GM12878 (cell line): ENCODE data around the gene HS3ST5. TPM values are rescaled to one million over a fixed set of nuclear protein-coding genes. Genes with fewer than 3 reads are reported as not detected.

ENCODE experiments used
- ATAC-seq: fragments of 200-7000 bp; cut with Tn5 transposase; 3 replicates; pipeline ENCODE4 v1.9.1; 2020; ENCODE audit warnings: mild to moderate bottlenecking, moderate library complexity
- BruUV-seq: library from RNA; stranded (reverse); fragments of 400-500 nt; replicated peaks from 2 replicates; lab custom pipeline; 2021; lab: Mats Ljungman, UMichigan
- CTCF ChIA-PET: fragments of 300-600 bp; sonication (Branson Sonifier 250); formaldehyde crosslinking; extraction: SDS; loops from one replicate; lab custom pipeline; 2021; ENCODE audit warnings: inconsistent platforms; lab: Yijun Ruan, JAX
- POLR2A ChIA-PET: fragments of 350-600 bp; formaldehyde crosslinking; extraction: SDS; loops from one replicate; lab custom pipeline; 2021; ENCODE audit warnings: inconsistent platforms; lab: Charles Lee
- RAD21 ChIA-PET: fragments of 300-600 bp; sonication (Branson Sonifier 250); formaldehyde crosslinking; loops from one replicate; lab custom pipeline; 2023; ENCODE audit warnings: antibody characterized with exemption; ENCODE audit not compliant: unreplicated experiment; lab: Charles Lee
- SMC1A ChIA-PET: fragments of 300-600 bp; sonication (Branson Sonifier 250); formaldehyde crosslinking; loops from one replicate; lab custom pipeline; 2023; ENCODE audit not compliant: unreplicated experiment, uncharacterized antibody; lab: Charles Lee
- DNase-seq: peaks from one replicate; pipeline ENCODE4 v3.0.0-alpha.2; 2011; ENCODE audit warnings: low read depth, low spot score
- FAIRE-seq: peaks from 3 replicates; lab custom pipeline; 2011; peaks lifted over from hg19 to GRCh38; lab: Jason Lieb, UNC
- H2AFZ ChIP-seq: 2 replicates; pipeline ENCODE4 v1.6.0; 2011; ENCODE audit warnings: low read depth, low read length, control low read depth; ENCODE audit not compliant: control insufficient read depth
- H3K27ac ChIP-seq: 2 replicates; pipeline ENCODE4 v1.5.1; 2011; ENCODE audit warnings: control low read depth; ENCODE audit not compliant: control insufficient read depth, insufficient read depth
- H3K27me3 ChIP-seq, 2 experiments: replicated peaks in 1 of 2; 2 replicates each; pipeline versions ENCODE4 v1.6.0 to v1.6.1; 2011; ENCODE audit warnings: low read length in 1 of 2; ENCODE audit not compliant: control insufficient read depth in 2 of 2, insufficient read depth in 2 of 2
- H3K36me3 ChIP-seq, 2 experiments: 2 replicates each; pipeline ENCODE4 v1.5.1; 2011; ENCODE audit warnings: low read length in 1 of 2; ENCODE audit not compliant: control insufficient read depth in 2 of 2, insufficient read depth in 2 of 2
- H3K4me1 ChIP-seq: 2 replicates; pipeline ENCODE4 v1.6.1; 2011; ENCODE audit warnings: mild to moderate bottlenecking, low read length, moderate library complexity, mixed read lengths; ENCODE audit not compliant: control insufficient read depth, insufficient read depth
- H3K4me2 ChIP-seq: 2 replicates; pipeline ENCODE4 v1.6.0; 2011; ENCODE audit warnings: control low read depth; ENCODE audit not compliant: control insufficient read depth, insufficient read depth
- H3K4me3 ChIP-seq: fragments of 200-600 bp; sonication (generic); 2 replicates; pipeline ENCODE4 v1.5.1; 2016
- H3K79me2 ChIP-seq: 2 replicates; pipeline ENCODE4 v1.6.0; 2011; ENCODE audit warnings: low read length; ENCODE audit not compliant: control insufficient read depth, insufficient read depth
- H3K9ac ChIP-seq: 2 replicates; pipeline ENCODE4 v1.8.0; 2011; ENCODE audit warnings: low read length, control low read depth, mixed read lengths; ENCODE audit not compliant: control insufficient read depth, insufficient read depth
- H3K9me3 ChIP-seq: replicated peaks from 3 replicates; pipeline ENCODE4 v1.5.1; 2011; ENCODE audit warnings: mild to moderate bottlenecking, low read length; ENCODE audit not compliant: control insufficient read depth, insufficient read depth
- H4K20me1 ChIP-seq: 2 replicates; pipeline ENCODE4 v1.6.0; 2011; ENCODE audit not compliant: control insufficient read depth, insufficient read depth
- ATF2 ChIP-seq: IDR thresholded peaks from 2 replicates; pipeline ENCODE4 v1.6.1; 2012; ENCODE audit warnings: low read length, inconsistent platforms
- BHLHE40 ChIP-seq, 2 experiments: fragments of 450-650 bp in 1 of 2; IDR thresholded peaks; 2 replicates each; pipeline ENCODE4 v1.6.1; 2011 to 2017; ENCODE audit warnings: low read depth in 2 of 2, borderline replicate concordance in 1 of 2, improper control_type of control experiment in 1 of 2, low read length in 1 of 2, mild to moderate bottlenecking in 1 of 2
- CHD1 ChIP-seq: IDR thresholded peaks from 2 replicates; pipeline ENCODE4 v1.6.1; 2012; ENCODE audit warnings: low read depth, low read length, improper control_type of control experiment
- CUX1 ChIP-seq: IDR thresholded peaks from 2 replicates; pipeline ENCODE4 v1.6.1; 2012; ENCODE audit warnings: improper control_type of control experiment, low read depth, low read length; ENCODE audit not compliant: insufficient replicate concordance
- MEF2B ChIP-seq: fragments of 450-650 bp; IDR thresholded peaks from 2 replicates; pipeline ENCODE4 v1.6.1; 2018; ENCODE audit warnings: mild to moderate bottlenecking, moderate library complexity; ENCODE audit not compliant: partially characterized antibody, poor library complexity, severe bottlenecking
- MXI1 ChIP-seq: fragments of 150-350 bp; IDR thresholded peaks from 2 replicates; pipeline ENCODE4 v1.6.1; 2011; ENCODE audit warnings: low read depth, mild to moderate bottlenecking, inconsistent platforms, low read length, improper control_type of control experiment
- RAD51 ChIP-seq: fragments of 450-650 bp; IDR thresholded peaks from 2 replicates; pipeline ENCODE4 v1.6.1; 2016; ENCODE audit warnings: moderate library complexity, mild to moderate bottlenecking, inconsistent platforms
- RELA ChIP-seq: fragments of 450-650 bp; IDR thresholded peaks from 2 replicates; pipeline ENCODE4 v1.8.0; 2014; ENCODE audit warnings: borderline replicate concordance; ENCODE audit not compliant: partially characterized antibody
- SIN3A ChIP-seq: IDR thresholded peaks from 2 replicates; pipeline ENCODE4 v1.6.1; 2012; ENCODE audit warnings: low read depth, low read length, improper control_type of control experiment
- TBL1XR1 ChIP-seq: IDR thresholded peaks from 2 replicates; pipeline ENCODE4 v1.6.1; 2012; ENCODE audit warnings: low read depth, low read length, improper control_type of control experiment
- TCF7 ChIP-seq: IDR thresholded peaks from 2 replicates; pipeline ENCODE4 v1.6.1; 2014; ENCODE audit warnings: antibody characterized with exemption, borderline replicate concordance
- YY1 ChIP-seq: IDR thresholded peaks from 2 replicates; pipeline ENCODE4 v1.6.1; 2011; ENCODE audit warnings: low read depth, mild to moderate bottlenecking, low read length
- WGBS: methylation state at CpG from one replicate; pipeline ENCODE4 v1.1.6; 2016; ENCODE audit warnings: low lambda C conversion rate; ENCODE audit not compliant: insufficient replicate concordance, insufficient coverage; ENCODE audit errors: missing lambda C conversion rate; 5-methylcytosine and 5-hydroxymethylcytosine counted together
- in situ Hi-C: fragments of 300-500 bp; cut with MboI; formaldehyde crosslinking; loops from 9 replicates; pipeline ENCODE4 v1.14.3; 2018; ENCODE audit warnings: mixed read lengths
- intact Hi-C: fragments of 100-400 bp; cut with micrococcal nuclease; formaldehyde crosslinking; loops from one replicate; pipeline ENCODE4 v1.14.2; 2022; ENCODE audit not compliant: unreplicated experiment
- polyA plus RNA-seq, 11 experiments: library from polyadenylated mRNA; depleted of rRNA in 4 of 11; unstranded in 6 of 11; stranded (reverse) in 5 of 11; fragments of >200 nt; fragmentation: Nextera tagmentation in 4 of 11; fragmentation: Illumina TruSeq in 1 of 11; extraction: Ambion mirVana in 4 of 11; extraction: Trizol in 1 of 11; gene quantifications; 1 replicate in 1 of 11; 2 replicates in 10 of 11; pipeline versions ENCODE4 v1.2.1 to v1.2.3, GENCODE V29; 2011 to 2016; ENCODE audit warnings: inconsistent platforms in 2 of 11, missing spikeins in 2 of 11, low read depth in 1 of 11
- total RNA-seq, 4 experiments: library from RNA; depleted of rRNA in 3 of 4; stranded (reverse); fragments of >200 nt in 3 of 4; fragmentation: Illumina TruSeq in 1 of 4; extraction: Trizol in 1 of 4; gene quantifications; 2 replicates each; pipeline versions ENCODE4 v1.2.1 to v1.2.3, GENCODE V29; 2013 to 2021

HS3ST5 gene
- total and polyA plus RNA-seq, 10 of the 15 experiments (the other 5 are each of a cell fraction or from before 2014, with no cell fraction given), result 0.04 TPM; not detected in 9

DNA sequence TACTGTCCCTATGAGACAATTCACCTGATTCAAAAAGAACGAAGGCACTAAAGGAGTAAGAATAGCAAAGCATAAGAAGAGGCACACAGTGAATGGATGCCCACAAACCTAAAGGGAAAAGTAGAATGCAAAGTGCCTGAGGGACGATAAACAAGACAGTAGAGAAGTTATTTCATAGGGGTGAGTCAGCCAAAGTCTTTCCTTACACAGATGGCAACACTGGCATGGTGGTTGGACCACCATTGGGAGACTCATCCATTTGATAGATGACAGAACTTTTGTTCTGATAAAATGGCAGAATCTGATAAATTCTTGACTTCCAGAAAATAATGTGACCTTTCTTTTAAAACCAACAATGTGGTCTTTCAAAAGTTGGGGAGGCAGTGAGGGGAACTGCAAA is 223.8 kb downstream of the HS3ST5 start:
- H3K4me2 ChIP-seq, result no peak overlapping the region
- WGBS, result 0% methylated on average over 2 of the region's 2 CpGs
- ChIA-PET CTCF (no interaction called here), SMC1A (no interaction called here), POLR2A (no interaction called here), RAD21 (no interaction called here)
- intact Hi-C loops, result no loop called here
- H3K27me3 ChIP-seq, result no peaks in the 10 kb centered on the region; a peak in 1 of 4 replicates
- ATAC-seq (no peak), DNase-seq (no peak), FAIRE-seq (no peak)
- H3K79me2 ChIP-seq, result no peaks in the 10 kb centered on the region
- H2AFZ ChIP-seq, result no peak overlapping the region
- in situ Hi-C loops, result no loop called here
- H3K4me1 ChIP-seq, result no peaks in the 10 kb centered on the region
- H4K20me1 ChIP-seq, result no peaks in the 10 kb centered on the region
- H3K4me3 ChIP-seq, result no peak overlapping the region
- no peaks in the 10 kb centered on the region for H3K36me3 ChIP-seq
- H3K9me3 ChIP-seq, result no peaks in the 10 kb centered on the region
- no TSS peak for BruUV-seq
- no peak overlapping the region for H3K27ac ChIP-seq
- no peak overlapping the region for H3K9ac ChIP-seq
- TF ChIP-seq CHD1 (no peak), ATF2 (no peak), YY1 (no peak), MEF2B (no peak), MXI1 (no peak), SIN3A (no peak), TCF7 (no peak), RAD51 (no peak), TBL1XR1 (no peak), RELA (no peak), BHLHE40 (IDR thresholded peaks at IDR 0.05; ENCODE audit: borderline replicate concordance in 1 of 2, low read depth in 2 of 2, low read length in 1 of 2) (no peak), CUX1 (no peak)
